Neural crest cell (in vitro differentiated cells): ENCODE results near the gene ANKRD35. TPM values are rescaled to one million over a fixed set of nuclear protein-coding genes. Genes with fewer than 3 reads are reported as not detected.
"Not testable (repeated sequence)": the region's sequence is repeated elsewhere in the genome, so short reads cannot be mapped to it uniquely, and the experiment has no call there.

Source experiments
- DNase-seq: peaks from one replicate; pipeline ENCODE4 v3.0.0; 2021; ENCODE audit warnings: low read depth, mixed read lengths, low spot score
- H3K27ac Mint-ChIP-seq: one replicate; pipeline ENCODE4 v1.8.0; 2021; ENCODE audit warnings: mild to moderate bottlenecking, mixed read lengths; ENCODE audit not compliant: unreplicated experiment
- H3K27me3 Mint-ChIP-seq: 2 replicates; pipeline ENCODE4 v1.8.0; 2021; ENCODE audit warnings: low read depth, mild to moderate bottlenecking, mixed read lengths
- H3K36me3 Mint-ChIP-seq: 2 replicates; pipeline ENCODE4 v1.8.0; 2021; ENCODE audit warnings: low read depth, mild to moderate bottlenecking, mixed read lengths
- H3K4me1 Mint-ChIP-seq: 2 replicates; pipeline ENCODE4 v1.8.0; 2021; ENCODE audit warnings: mixed read lengths
- H3K4me3 Mint-ChIP-seq: one replicate; pipeline ENCODE4 v1.8.0; 2021; ENCODE audit warnings: mild to moderate bottlenecking, mixed read lengths
- H3K9me3 Mint-ChIP-seq: 2 replicates; pipeline ENCODE4 v1.8.0; 2021; ENCODE audit warnings: mixed read lengths
- CTCF ChIP-seq: fragments of 200-600 bp; sonication (generic); conservative IDR thresholded peaks from 2 replicates; pipeline ENCODE4 v1.5.0; 2021; ENCODE audit warnings: antibody characterized with exemption, mild to moderate bottlenecking
- long read RNA-seq: library from polyadenylated mRNA; unstranded; transcript quantifications from one replicate; pipeline ENCODE4 v2.0.0, GENCODE V29; 2020
- total RNA-seq: library from RNA; stranded (reverse); gene quantifications from 2 replicates; pipeline ENCODE4 v1.2.1, GENCODE V29; 2021

ANKRD35 gene
- 0.07 and 0.11 TPM in 2 replicates for total RNA-seq
- long read RNA-seq = 0 reads

- DNase-seq = peak; percentile 73
- H3K27me3 Mint-ChIP-seq = peaks cover 63% of the 10 kb centered on the region
- H3K36me3 Mint-ChIP-seq = no peaks in the 10 kb centered on the region
- peaks cover 19% of the 10 kb centered on the region for H3K4me1 Mint-ChIP-seq
- no peak within 1 kb of the TSS for H3K27ac Mint-ChIP-seq
- peak within 1 kb of the TSS; percentile 91 for H3K4me3 Mint-ChIP-seq
- no peak for TF ChIP-seq CTCF
- H3K9me3 Mint-ChIP-seq = no peaks in the 10 kb centered on the region
Measured at GRCh38 chr1:145885738-145886287, at the start of gene ANKRD35. Gene ANKRD35, minus strand, starts transcription at chr1:145885866. Its CDS starts 108 bp downstream, at chr1:145885758.

- not testable (repeated sequence) for H3K4me1 Mint-ChIP-seq, H3K36me3 Mint-ChIP-seq, H3K4me3 Mint-ChIP-seq, H3K9me3 Mint-ChIP-seq, H3K27ac Mint-ChIP-seq, H3K27me3 Mint-ChIP-seq, DNase-seq
Measured at GRCh38 chr1:145932522-145933009, 46.9 kb upstream of the ANKRD35 start.

GRCh38 chr1:145927916-145928643 is 42.4 kb upstream of the ANKRD35 start:
- Mint-ChIP-seq H3K4me1 (peaks cover 4% of the 10 kb centered on the region), H3K27me3 (no peaks in the 10 kb centered on the region), H3K27ac (no peak overlapping the region), H3K9me3 (no peaks in the 10 kb centered on the region), H3K4me3 (peak overlapping the region; percentile 82), H3K36me3 (peaks cover 5% of the 10 kb centered on the region)
- TF ChIP-seq CTCF = no peak
- no peak for DNase-seq

- H3K27me3 Mint-ChIP-seq = no peaks in the 10 kb centered on the region
- H3K4me1 Mint-ChIP-seq = peaks cover 4% of the 10 kb centered on the region
- H3K4me3 Mint-ChIP-seq = no peak within 1 kb of the TSS
- H3K27ac Mint-ChIP-seq = peak within 1 kb of the TSS; percentile 25
- H3K36me3 Mint-ChIP-seq = peaks cover 5% of the 10 kb centered on the region
- no peaks in the 10 kb centered on the region for H3K9me3 Mint-ChIP-seq
- peak; percentile 82 for DNase-seq
- peak; percentile 76 for TF ChIP-seq CTCF
Measured at GRCh38 chr1:145927063-145927886, 41.6 kb upstream of the ANKRD35 start, which contains the start of gene RBM8A. Gene RBM8A, minus strand, starts transcription at chr1:145927484. Its CDS starts 58 bp downstream, at chr1:145927426.

DNA sequence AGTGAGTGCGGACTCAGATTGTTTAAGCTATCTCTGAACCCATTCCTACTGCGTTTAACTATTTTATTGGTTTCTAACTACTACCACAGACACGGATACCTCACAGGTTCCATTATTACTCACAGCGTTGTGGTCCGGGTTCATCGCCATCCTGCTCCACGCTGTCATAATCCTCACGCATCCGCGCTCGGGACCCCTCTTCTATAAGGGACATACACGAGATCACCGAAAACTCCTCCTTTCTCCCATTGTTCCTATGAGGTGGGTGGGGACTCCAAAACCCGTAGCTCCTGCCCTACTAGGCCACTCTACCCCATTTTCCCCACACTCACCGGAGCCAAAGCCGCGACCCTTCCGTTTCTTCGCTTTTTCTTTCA is 41.0 kb upstream of the ANKRD35 start:
- no peak for TF ChIP-seq CTCF
- Mint-ChIP-seq H3K27me3 (no peaks in the 10 kb centered on the region), H3K4me1 (peaks cover 4% of the 10 kb centered on the region), H3K27ac (peak overlapping the region; percentile 25), H3K36me3 (peaks cover 5% of the 10 kb centered on the region), H3K4me3 (no peak overlapping the region), H3K9me3 (no peaks in the 10 kb centered on the region)
- no peak for DNase-seq
